Endodermal cell (in vitro differentiated cells): ENCODE data around the gene GCLC. TPM values are rescaled to one million over a fixed set of nuclear protein-coding genes. Genes with fewer than 3 reads are reported as not detected.

Source experiments
- DNase-seq: peaks from one replicate; pipeline ENCODE4 v3.0.0-alpha.2; 2017
- H3K27ac ChIP-seq: 2 replicates; pipeline ENCODE4 v1.5.1; 2013; ENCODE audit warnings: mild to moderate bottlenecking, low read depth, low read length, moderate library complexity
- H3K27me3 ChIP-seq: 2 replicates; pipeline ENCODE4 v1.6.1; 2013; ENCODE audit warnings: mild to moderate bottlenecking, low read length, moderate library complexity; ENCODE audit not compliant: insufficient read depth, control insufficient read depth, poor library complexity, severe bottlenecking
- H3K36me3 ChIP-seq: 2 replicates; pipeline ENCODE4 v1.7.0; 2013; ENCODE audit warnings: mild to moderate bottlenecking, low read length, moderate library complexity; ENCODE audit not compliant: control insufficient read depth, insufficient read depth
- H3K4me1 ChIP-seq: one replicate; pipeline ENCODE4 v1.7.0; 2013; ENCODE audit warnings: low read length; ENCODE audit not compliant: control insufficient read depth, insufficient read depth
- H3K4me3 ChIP-seq: 2 replicates; pipeline ENCODE4 v1.5.1; 2013; ENCODE audit warnings: mild to moderate bottlenecking, low read length, moderate library complexity
- H3K9ac ChIP-seq: 2 replicates; pipeline ENCODE4 v1.6.1; 2013; ENCODE audit warnings: mild to moderate bottlenecking, low read length, moderate library complexity; ENCODE audit not compliant: poor library complexity, severe bottlenecking; ENCODE audit errors: extremely low read depth
- H3K9me3 ChIP-seq: 2 replicates; pipeline ENCODE4 v1.6.1; 2013; ENCODE audit warnings: mild to moderate bottlenecking, low read length, moderate library complexity; ENCODE audit not compliant: control insufficient read depth
- H3K27ac Mint-ChIP-seq: 2 replicates; pipeline ENCODE4 v1.8.0; 2020; ENCODE audit warnings: mixed read lengths
- H3K27me3 Mint-ChIP-seq: 2 replicates; pipeline ENCODE4 v1.8.0; 2021; ENCODE audit warnings: mild to moderate bottlenecking, mixed read lengths; ENCODE audit not compliant: insufficient read depth
- H3K36me3 Mint-ChIP-seq: 2 replicates; pipeline ENCODE4 v1.8.0; 2020; ENCODE audit warnings: low read depth, mixed read lengths
- H3K4me1 Mint-ChIP-seq: 2 replicates; pipeline ENCODE4 v1.8.0; 2020; ENCODE audit warnings: mixed read lengths
- H3K4me3 Mint-ChIP-seq: 2 replicates; pipeline ENCODE4 v1.8.0; 2020; ENCODE audit warnings: mild to moderate bottlenecking, moderate library complexity, mixed read lengths
- H3K9me3 Mint-ChIP-seq: 2 replicates; pipeline ENCODE4 v1.8.0; 2020; ENCODE audit warnings: mild to moderate bottlenecking, mixed read lengths
- CTCF ChIP-seq: fragments of 200-600 bp; sonication (generic); conservative IDR thresholded peaks from 2 replicates; pipeline ENCODE4 v1.5.0; 2021; ENCODE audit warnings: antibody characterized with exemption, mild to moderate bottlenecking
- WGBS, 2 experiments: methylation state at CpG; one replicate each; pipeline versions ENCODE4 v1.1.5 to v1.1.7; 2013; ENCODE audit warnings: missing lambda C conversion rate in 2 of 2, mixed read lengths in 1 of 2; ENCODE audit not compliant: insufficient coverage in 1 of 2, insufficient read length in 1 of 2; 5-methylcytosine and 5-hydroxymethylcytosine counted together
- total RNA-seq, 2 donors: library from RNA; stranded (reverse); fragmentation: NEBNext Ultra II Directional in 1 of 2; extraction: Animal tissue kit (Norgen Biotek cat#: 25700) in 1 of 2; gene quantifications; 2 replicates in 1 of 2; 3 replicates in 1 of 2; pipeline ENCODE4 v1.2.1, GENCODE V29; 2021

Gene GCLC
- total RNA-seq, 2 donors from 2014 or later = 44.7 to 57.7 TPM

- Mint-ChIP-seq H3K9me3 (peaks cover 7% of the 10 kb centered on the region), H3K4me1 (peaks cover 42% of the 10 kb centered on the region), H3K27me3 (peaks cover 23% of the 10 kb centered on the region), H3K27ac (peak overlapping the region; percentile 91), H3K4me3 (peak overlapping the region; percentile 88), H3K36me3 (peaks cover 12% of the 10 kb centered on the region)
- DNase-seq = no peak
- Histone ChIP-seq H3K36me3 (peaks cover 20% of the 10 kb centered on the region), H3K9me3 (no peaks in the 10 kb centered on the region), H3K4me3 (peak overlapping the region; percentile 93), H3K4me1 (peaks cover 2% of the 10 kb centered on the region), H3K9ac (peak overlapping the region; percentile 78), H3K27ac (peak overlapping the region; percentile 90), H3K27me3 (peaks cover 12% of the 10 kb centered on the region)
- WGBS, 2 experiments = 0% methylated on average over 12 to 24 of the region's 24 CpGs
- no peak for TF ChIP-seq CTCF
Observed at GRCh38 chr6:53544217-53544469, 758 bp downstream of the GCLC start.

GRCh38 chr6:53543359-53544216, 1.3 kb downstream of the GCLC start:
- H3K36me3 ChIP-seq = peaks cover 25% of the 10 kb centered on the region
- peaks cover 46% of the 10 kb centered on the region for H3K4me1 Mint-ChIP-seq
- H3K27me3 ChIP-seq = peaks cover 12% of the 10 kb centered on the region
- peaks cover 23% of the 10 kb centered on the region for H3K27me3 Mint-ChIP-seq
- H3K9me3 ChIP-seq = no peaks in the 10 kb centered on the region
- H3K4me3 ChIP-seq = peak overlapping the region; percentile 93
- H3K9ac ChIP-seq = peak overlapping the region; percentile 78
- peaks cover 2% of the 10 kb centered on the region for H3K4me1 ChIP-seq
- TF ChIP-seq CTCF = no peak
- H3K9me3 Mint-ChIP-seq = peaks cover 3% of the 10 kb centered on the region
- WGBS, 2 experiments = 5 to 21% methylated on average over 3 to 7 of the region's 7 CpGs
- H3K36me3 Mint-ChIP-seq = peaks cover 12% of the 10 kb centered on the region
- peak overlapping the region; percentile 90 for H3K27ac ChIP-seq
- no peak for DNase-seq
- peak overlapping the region; percentile 88 for H3K4me3 Mint-ChIP-seq
- H3K27ac Mint-ChIP-seq = peak overlapping the region; percentile 91

- peaks cover 17% of the 10 kb centered on the region for H3K27me3 Mint-ChIP-seq
Observed at GRCh38 chr6:53541900-53542299, 3.0 kb downstream of the GCLC start.

More at GRCh38 chr6:53541900-53542299, 3.0 kb downstream of the GCLC start:
- peaks cover 2% of the 10 kb centered on the region for H3K4me1 ChIP-seq
- peaks cover 27% of the 10 kb centered on the region for H3K36me3 ChIP-seq
- no peak for DNase-seq
- H3K9ac ChIP-seq = peak overlapping the region; percentile 14
- no peak for TF ChIP-seq CTCF
- WGBS, 2 experiments = 93 to 100% methylated on average over 4 to 7 of the region's 7 CpGs
- no peaks in the 10 kb centered on the region for H3K9me3 ChIP-seq
- peak overlapping the region; percentile 93 for H3K4me3 ChIP-seq
- Mint-ChIP-seq H3K9me3 (peaks cover 3% of the 10 kb centered on the region), H3K27ac (peak overlapping the region; percentile 27), H3K36me3 (peaks cover 14% of the 10 kb centered on the region), H3K4me3 (peak overlapping the region; percentile 88), H3K4me1 (peaks cover 50% of the 10 kb centered on the region)
- H3K27ac ChIP-seq = no peak overlapping the region
- H3K27me3 ChIP-seq = peaks cover 12% of the 10 kb centered on the region
